HG03520 (cell line): ENCODE data around the gene GPR55.
"Not testable (repeated sequence)": the region's sequence is repeated elsewhere in the genome, so short reads cannot be mapped to it uniquely, and the experiment has no call there.

Experiments used
- ATAC-seq: cut with Tn5 transposase; IDR thresholded peaks from one replicate; pipeline ENCODE4 v1.9.1; 2021; ENCODE audit warnings: mild to moderate bottlenecking, moderate library complexity; ENCODE audit not compliant: unreplicated experiment

Gene GPR55

DNA sequence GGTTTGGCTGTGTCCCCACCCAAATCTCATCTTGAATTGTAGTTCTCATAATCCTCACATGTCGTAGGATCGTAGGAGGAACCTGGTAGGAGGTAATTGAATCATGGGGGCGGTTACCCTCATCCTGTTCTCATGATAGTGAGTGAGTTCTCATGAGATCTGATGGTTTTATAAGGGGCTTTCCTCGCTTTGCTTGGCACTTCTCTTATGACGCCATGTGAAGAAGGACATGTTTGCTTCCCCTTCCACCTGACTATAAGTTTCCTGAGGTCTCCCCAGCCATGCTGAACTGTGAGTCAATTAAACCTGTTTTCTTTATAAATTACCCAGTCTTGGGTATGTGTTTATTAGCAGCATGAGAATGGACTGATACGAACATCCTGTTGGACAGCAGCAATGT lies 11.2 kb upstream of the GPR55 start:
- not testable (repeated sequence) for ATAC-seq

DNA sequence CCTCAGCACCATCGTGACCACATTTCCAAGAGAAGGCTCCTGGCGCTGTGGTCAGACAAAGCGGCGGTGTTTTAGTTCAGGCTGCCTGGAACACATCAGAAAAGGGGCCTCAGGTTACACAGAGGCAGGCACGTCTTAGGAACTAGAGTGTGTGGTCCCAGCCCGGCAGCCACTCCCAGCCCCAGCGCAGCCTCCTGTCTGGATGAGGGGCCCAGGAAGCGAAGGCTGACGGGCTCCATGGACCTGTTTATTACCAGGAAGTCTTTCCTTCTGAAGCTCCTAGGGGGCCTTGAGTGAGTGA lies 10.0 kb upstream of the GPR55 start:
- no peak for ATAC-seq

DNA sequence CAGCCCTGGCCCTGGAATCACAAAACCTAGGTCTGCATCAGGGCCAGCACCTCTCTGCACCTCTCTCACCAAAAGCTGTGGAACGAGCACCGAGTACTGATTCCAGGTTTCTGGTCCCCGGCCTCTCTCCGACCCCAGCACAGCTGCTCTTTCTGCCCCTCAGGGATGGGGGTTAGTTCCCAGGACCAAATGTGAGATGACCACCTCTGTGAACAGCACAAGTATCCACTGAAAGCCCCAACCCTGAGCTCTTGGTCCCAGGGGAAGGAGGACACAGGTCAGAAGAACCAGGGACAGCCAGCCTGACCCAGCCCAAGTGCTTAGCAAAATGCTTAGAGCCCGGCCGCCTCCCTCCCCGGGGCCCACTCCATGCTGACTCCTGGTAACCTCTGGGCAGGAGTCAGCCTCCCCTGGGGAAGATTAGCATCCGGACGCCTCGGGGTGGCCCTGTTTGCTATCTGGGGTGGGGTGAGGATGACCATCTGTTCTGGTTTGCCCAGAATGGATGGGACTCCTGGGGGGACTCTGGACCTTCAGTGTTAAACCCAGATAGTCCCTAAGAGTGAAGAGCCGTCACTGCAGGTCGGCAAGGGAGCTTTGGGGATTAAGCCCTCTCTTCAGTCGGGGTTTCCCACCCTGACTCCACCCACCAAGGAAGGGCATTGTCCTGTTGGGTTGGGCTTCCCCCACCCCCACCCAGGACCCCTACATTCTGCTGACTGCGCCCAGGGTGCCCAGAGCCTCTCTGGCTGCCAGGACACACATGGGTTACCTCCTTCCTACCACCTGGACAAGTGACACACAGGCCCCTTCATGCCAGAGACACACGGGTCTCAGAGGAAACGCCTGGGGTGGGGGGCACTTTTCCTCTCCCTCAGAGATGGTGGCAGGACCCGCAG lies 9.4 kb upstream of the GPR55 start:
- ATAC-seq: no peak

DNA sequence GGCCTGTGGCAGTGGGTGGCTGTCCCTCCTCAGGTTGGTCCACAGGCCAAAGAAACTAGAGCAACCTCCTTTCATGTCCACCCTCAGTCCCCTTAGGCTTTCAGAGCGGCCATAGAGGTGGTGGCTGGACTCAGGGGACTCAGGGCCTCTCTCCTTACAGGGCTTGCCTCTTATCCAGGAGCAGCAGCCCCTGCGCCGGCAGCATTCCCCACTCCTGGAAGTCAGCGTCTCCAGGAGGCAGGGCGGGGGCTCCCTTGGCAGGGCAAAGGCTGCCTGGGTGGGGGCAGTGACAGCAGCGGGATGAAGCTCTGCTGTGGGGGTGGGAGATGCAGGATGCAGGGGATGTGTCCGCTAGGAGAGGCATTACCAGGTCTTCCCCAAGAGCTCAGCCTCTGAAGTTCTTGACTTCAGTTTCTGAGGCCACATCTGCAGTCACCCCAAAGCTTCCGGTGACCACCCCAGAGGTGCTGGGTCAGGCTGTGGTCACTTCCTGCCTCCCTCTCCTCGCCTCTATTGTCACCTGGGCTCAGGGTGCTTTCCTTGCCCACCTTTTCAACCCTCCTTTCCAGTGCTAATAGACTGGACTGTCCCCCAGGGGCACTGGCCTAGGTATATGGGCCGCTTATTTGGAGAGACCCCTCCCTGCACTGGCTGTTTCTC lies 8.6 kb upstream of the GPR55 start:
- ATAC-seq: no peak

DNA sequence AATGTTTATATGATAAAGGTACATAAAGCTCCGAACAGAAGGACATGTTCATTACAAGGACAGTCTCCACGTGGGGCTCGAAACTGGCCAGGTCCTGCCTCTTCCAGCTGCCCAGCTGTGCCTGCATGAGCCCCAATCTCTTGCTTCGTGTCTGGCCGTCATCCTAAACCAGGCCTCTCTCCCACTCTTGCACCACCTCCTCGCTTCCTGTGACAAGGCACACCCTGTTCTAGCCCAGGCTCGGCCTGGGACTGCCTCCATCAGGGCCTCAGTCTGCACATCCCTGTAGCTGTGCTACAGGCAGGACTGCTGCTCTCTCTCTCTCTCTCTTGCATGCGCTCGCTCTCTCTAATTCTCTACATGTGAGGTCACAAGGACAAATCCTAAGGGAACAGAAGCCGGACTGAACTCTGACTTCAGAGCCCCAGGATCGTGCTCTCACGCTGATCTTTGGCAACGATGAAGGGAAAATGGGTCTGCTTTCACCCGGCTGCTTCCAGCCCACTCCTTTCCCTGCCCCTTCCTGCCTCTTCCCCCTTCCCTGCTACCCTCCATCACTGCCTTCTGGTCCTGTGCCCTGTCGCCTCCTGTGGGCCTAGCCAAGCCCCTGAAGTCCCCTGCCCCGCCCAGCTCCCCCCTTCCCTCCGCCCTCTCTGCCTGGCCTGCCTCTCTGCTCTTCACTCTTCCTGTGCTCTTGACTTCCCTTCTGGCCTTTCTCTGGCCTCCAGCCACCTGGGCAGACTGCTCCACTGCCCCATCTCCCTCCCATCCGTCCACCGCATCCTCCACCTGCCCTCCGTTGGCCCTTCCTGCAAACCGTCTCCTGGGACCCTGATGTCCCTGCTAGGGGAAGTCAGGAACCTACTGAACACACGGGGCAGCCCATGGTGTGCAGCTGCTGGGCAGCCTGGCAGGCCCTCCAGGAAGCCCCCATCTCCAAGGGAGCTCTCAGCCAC lies 7.8 kb upstream of the GPR55 start:
- no peak for ATAC-seq

DNA sequence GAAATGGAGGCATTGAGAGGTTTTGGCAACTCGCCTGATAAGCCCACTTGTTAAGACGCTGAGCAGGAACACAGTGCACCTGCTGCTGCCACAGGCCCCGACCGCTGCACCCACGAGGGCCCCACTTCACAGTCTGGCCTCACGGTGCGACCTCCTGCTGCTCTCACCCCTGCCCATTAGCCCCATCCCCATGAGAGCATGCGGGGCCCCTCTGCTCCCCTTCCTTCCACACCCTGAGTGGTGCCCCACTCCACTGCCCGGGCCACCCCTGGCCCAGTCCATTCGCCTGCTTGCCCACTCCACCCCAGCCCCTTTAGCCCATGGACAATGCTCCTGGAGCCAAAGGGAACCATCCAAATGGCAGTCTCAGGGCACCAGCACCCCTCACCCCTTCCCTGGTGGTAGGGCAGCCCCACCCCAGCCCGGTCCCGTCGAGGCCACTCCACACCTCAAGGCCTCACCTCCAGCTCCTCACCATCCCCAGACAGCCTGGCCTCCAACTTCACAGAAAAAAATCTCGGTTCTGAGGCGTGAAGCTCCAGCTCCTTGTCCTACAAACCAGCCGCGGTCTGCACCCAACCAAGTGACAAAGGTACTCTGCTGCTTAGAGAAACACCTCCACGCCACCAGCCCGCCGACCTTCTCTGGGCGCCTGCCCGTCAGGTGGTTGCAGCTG lies 6.7 kb upstream of the GPR55 start:
- no peak for ATAC-seq

DNA sequence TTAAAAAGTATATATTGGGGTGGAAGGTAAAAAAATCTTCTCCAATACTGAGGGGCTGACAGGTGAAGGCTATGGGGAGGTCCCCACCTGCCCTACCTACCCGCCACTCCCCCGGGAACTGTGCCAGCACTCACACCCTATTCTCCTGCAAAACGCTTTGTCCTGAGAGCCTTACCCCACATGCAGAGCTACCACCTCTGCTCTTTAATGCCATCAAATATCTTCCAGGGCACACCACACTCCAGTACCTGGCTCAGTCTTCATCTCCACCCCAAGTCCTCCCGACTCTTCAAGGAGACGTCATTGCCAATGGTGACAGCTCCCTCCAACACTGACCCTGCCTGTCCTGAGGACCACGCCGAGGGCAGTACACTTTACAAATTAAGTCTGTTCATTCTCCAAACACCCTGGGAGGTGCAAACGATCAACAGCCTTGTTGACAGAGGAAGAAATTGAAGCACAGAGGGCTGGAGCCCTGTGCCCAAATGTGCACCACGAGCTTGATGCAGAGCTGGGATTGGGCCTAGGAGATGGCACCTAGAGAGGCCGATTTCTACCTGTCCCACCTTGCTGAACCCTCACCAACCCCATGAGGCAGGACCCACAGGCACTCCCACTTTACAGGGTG lies 6.0 kb upstream of the GPR55 start:
- ATAC-seq: no peak

DNA sequence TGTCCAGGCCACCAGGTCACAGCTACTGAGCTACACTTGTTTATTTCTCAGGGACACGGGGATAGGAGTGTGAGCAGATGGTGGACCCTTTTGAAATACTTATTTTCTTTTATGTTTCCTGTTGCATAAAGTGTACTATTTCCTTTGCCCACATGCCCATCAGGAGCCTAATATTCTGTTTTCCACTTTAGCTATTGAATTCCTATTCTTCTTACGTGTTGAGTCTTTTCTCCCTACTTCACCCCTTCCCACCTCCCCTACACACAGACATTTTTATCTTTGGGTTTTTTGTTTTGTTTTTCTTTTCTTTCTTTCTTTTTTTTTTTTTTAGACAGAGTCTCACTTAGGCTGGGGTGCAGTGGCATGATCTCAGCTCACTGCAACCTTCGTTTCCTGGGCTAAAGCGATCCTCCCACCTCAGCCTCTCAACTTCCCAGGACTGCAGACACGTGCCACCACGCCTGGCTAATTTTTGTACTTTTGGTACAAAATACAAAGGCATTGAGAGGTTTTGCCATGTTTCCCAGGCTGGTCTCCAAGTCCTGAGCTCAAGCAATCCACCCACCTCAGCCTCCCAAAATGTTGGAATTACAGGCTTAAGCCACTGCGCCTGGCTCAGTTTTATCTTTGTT lies 5.2 kb upstream of the GPR55 start:
- no peak for ATAC-seq

DNA sequence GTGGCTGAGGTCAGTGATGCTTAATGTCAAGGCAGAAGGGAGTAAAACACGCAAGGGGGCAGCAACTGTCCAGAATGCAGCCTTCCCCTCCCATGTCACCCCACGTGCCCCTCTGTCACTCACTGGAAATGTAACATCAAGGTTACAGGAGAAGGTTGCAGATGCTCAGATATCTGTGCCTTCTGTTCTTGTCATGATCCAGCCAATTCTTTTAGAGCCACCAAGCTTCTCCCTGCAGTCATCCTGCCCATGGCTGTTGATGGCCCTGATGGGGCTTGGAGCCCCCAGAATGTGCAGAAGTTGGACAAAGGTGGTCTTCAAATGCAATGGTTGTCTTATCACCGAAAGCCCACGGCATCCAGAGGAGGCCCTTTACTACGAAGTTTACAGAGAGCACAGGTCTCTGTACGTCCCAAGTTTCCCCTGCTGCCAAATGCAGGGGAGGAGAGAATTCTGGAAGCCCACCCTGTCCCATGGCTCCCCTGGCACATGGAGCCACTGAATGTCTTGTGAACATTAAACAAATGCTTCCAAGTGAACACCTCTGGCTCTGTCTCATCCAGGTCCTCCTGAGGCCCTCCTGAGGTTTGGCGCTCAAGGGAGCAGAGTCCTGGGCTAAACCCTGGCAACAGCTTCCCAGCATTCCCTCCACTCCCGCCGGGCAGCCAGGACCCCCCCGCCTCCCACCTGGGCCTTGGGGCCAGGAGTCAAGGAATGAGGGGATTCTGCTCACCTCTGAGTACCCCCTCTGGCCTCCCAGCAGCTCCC lies 4.5 kb upstream of the GPR55 start:
- ATAC-seq: no peak

DNA sequence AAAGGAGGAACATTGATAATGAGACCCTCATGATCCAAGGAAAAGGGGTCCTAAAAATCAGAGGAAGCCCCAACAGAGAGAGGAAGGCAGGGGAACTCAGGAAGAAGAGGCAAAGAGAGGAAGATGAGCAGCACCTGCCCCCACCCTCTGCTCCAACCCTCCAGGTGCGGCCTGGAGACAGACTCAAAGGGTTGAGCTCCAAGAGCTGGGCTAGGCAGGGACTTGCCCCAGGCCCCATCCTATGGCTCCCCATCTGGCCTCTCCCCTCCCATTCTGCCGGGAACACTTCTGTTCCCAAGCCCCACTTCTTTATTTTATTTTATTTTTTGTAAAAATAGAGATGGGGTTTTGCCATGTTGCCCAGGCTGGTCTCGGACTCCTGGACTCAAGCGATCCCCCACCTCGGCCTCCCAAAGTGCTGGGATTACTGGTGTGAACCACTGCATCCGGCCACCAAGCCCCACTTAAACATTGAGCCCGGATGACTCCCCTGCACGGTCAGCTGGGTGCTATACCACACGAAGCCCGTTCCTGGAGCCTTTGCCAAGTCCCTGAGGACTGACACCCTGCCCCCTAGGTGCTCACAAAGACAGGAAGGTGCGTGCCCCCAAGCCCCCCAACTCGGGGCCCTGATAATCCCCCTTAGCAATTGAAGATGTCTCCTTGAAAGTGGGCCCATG lies 3.8 kb upstream of the GPR55 start:
- no peak for ATAC-seq

DNA sequence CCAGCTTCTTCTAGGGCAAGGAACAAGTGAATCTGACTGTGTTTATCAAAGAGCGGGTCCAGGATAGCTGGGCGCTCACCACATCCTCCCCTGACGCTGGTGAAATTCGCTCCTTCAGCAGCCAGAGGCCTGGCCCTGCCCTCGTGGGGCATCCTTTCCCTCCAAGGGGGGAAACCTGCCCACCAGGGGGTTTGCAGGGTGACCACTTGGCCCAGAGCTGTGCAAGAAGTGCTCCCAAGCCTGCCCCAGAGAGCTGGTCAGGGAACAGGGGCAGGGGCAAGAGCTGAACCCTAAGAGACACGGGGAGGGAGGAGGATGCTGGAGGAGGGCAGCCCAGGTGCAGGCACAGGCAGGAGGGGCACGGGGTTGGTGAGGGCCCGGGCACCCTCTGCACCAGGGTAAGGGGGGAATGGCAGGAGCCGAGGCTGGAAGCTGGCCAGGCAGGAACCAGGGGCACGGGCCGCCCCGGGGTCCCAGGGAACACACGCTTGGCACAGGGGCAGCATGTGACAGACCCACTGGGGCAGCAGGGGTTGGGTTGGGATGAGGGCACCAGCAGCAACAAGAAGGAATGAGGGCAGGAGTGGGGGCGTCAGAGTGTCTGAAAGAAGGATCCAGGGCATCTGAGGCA lies 2.8 kb upstream of the GPR55 start:
- no peak for ATAC-seq

DNA sequence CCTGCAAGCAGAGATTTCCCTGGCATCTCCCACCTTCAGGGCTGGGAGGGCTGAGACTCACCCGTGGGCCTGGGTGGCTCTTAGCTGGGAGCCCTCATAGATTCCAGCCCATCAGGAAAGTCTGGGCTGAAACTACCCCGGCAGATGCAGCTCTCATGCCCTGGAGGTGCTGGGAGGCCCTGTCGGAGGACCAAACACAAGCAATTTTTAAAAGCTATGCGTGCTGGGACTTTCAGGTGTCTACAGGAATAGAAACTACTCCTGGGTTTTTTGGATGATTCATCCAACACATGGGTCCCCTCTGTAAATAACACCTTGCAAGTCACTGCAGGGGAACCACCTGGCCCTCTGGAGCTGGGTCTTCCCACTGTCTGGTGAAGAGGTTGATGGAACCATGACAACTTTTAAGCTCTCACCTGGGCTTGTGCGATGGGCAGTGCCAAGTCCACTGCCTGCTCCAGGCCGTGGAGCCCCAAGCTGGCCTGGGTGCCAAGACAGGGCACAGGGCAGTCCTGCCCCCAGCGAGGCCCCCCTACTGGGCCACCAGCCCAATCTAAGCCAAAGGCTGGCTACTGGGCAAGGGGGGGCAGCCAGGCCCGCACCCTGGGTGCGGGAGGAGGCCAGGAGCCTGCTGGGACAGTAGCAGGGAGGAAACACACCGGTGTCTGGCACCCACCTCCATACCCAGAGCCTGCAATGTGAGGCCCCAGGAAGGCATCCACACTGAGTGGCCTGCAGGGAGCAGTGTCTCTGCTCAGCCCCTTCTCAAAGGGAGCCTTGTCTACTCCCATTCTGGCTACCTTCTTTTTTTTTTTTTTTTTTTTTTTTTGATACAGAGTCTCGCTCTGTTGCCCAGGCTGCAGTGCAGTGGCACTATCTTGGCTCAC lies 1.1 kb upstream of the GPR55 start:
- peak; percentile 27 for ATAC-seq

DNA sequence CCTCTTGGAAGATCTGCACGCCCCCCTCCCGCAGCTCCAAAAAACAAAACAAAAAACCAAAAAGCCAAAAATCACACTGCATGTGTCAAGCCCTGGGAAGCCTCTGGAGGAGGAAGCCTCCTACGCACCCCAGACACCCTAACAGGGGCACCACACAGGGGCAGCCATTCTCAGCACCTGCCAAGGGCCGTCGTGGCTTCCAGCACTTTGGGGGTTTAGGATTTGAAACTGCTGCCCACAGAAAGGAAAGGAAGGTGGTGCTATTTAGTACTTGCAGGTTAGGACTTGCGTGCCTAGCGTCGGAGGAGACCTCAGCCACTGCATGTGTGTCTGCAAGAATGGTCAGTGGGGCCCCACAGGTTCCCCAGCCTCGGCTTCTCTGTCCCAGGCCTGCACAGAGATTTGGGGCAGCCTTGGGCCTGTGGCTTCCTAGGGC lies 419 bp upstream of the GPR55 start:
- ATAC-seq: peak; percentile 23

DNA sequence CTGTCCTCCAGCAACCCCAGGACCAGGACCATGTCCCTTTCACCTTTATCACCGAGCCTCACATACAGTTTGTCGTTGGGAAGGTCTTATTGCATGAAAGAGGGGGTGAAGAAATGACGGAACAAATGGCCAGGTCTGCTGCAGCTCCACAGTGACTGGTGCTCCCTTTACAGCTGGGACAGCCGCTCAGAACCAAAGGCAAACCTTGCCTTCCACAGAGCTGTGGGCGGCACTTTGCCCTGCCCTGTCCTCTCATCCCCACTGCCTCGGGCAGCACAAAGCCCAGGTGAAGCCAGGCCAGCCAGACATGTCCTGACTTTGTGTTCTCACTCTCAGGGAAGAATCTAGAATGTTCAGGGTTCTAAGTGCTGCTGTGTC lies 961 bp downstream of the GPR55 start:
- ATAC-seq: no peak

DNA sequence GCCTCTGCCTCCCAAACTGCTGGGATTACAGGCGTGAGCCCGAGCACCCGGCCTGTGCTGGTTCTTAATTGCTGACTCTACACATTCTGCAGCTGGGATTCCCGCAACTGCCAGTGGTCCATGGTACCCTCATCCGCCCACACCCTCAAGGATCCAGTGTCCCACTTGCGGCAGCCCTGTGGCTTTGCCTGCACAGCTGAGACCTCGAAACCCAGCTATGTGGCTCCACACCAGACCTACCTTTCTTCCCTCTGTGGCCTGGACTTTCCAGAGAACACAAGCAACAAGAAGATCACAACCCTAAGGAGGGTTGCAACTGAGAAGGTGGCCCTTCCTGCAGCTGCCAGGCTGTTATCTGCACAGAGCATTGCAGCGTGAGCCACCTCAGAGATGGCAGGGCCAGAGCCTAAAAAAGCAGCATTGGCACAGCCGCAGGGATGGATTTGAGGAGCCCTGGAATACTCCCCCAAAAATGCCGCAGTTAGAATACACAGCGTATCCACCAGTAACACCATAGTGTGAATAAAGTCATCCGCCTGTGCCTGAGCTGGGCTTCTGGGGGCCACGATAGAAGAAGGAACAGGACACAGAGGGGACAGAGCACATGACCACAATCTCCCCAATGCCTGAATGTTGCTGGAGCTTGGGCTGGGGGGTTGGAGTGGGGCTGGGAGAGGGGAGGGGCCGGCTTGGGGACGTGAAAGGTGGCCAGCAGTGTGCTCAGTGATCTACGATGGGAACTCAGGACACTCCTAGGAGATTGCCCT lies 1.9 kb downstream of the GPR55 start:
- ATAC-seq: no peak

DNA sequence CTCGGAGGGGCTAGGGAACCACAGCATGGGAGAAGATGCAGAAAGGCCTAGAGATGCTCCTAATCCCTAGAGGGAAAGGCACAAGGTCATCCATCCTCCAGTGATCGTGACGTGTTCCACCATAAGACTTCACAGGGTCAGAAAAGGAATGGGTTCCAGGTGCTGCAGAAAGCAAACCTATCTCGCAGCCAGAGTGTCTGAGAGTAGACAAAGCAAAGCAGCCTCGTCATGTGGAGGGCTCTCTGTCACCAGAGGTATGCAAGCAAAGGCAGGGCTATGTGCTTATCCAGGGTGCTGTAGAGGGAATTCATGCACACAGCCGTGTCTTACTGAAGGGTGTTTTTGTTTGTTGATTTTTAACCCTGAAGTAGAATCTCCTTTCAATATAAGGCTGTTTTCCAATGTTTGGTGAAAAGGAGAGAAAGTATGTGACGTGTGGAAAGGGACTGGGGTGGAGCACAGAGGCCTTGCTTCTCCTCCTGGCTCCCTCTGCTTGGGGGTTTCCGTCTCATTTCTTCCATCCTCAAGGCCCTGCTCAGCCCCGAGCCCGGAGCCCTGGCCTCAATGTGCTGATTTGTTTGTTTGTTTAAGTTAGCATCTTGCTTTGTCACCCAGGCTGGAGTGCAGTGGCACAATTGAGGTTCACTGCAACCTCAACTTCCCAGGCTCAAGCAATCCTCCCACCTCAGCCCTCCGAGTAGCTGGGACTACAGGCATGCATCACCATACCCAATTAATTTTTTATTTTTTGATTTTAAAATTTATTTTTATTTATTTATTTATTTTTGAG lies 3.0 kb downstream of the GPR55 start:
- no peak for ATAC-seq
